GM23248 (cell line): ENCODE results near the gene MIS12. TPM values are rescaled to one million over a fixed set of nuclear protein-coding genes. Genes with fewer than 3 reads are reported as not detected.

Source experiments
- DNase-seq: peaks from one replicate; pipeline ENCODE4 v3.0.0-alpha.2; 2015
- H2AFZ ChIP-seq: fragments of 200-600 bp; sonication (generic); 2 replicates; pipeline ENCODE4 v1.6.1; 2016; ENCODE audit warnings: antibody characterized with exemption
- H3F3A ChIP-seq: fragments of 200-600 bp; sonication (generic); 2 replicates; pipeline ENCODE4 v1.6.1; 2016; ENCODE audit warnings: mild to moderate bottlenecking, antibody characterized with exemption, mixed run types; ENCODE audit not compliant: insufficient read depth
- H3K27ac ChIP-seq: fragments of 200-600 bp; sonication (generic); 2 replicates; pipeline ENCODE4 v1.5.1; 2016; ENCODE audit warnings: mild to moderate bottlenecking
- H3K27me3 ChIP-seq: fragments of 200-600 bp; sonication (generic); replicated peaks from 2 replicates; pipeline ENCODE4 v1.6.1; 2016; ENCODE audit warnings: mild to moderate bottlenecking; ENCODE audit not compliant: insufficient read depth
- H3K36me3 ChIP-seq: fragments of 200-600 bp; sonication (generic); 2 replicates; pipeline ENCODE4 v1.6.1; 2016; ENCODE audit warnings: low read depth, mild to moderate bottlenecking
- H3K4me1 ChIP-seq: fragments of 200-600 bp; sonication (generic); 2 replicates; pipeline ENCODE4 v1.6.1; 2016; ENCODE audit warnings: mild to moderate bottlenecking; ENCODE audit not compliant: insufficient read depth
- H3K4me2 ChIP-seq: fragments of 200-600 bp; sonication (generic); one replicate; pipeline ENCODE4 v1.6.1; 2016; ENCODE audit warnings: mild to moderate bottlenecking; ENCODE audit not compliant: unreplicated experiment
- H3K4me3 ChIP-seq: fragments of 200-600 bp; sonication (generic); 2 replicates; pipeline ENCODE4 v1.5.1; 2016; ENCODE audit warnings: mild to moderate bottlenecking
- H3K79me2 ChIP-seq: fragments of 200-600 bp; sonication (generic); 2 replicates; pipeline ENCODE4 v1.6.1; 2016; ENCODE audit warnings: mild to moderate bottlenecking; ENCODE audit not compliant: insufficient read depth
- H3K9ac ChIP-seq: fragments of 200-600 bp; sonication (generic); 2 replicates; pipeline ENCODE4 v1.6.1; 2016; ENCODE audit warnings: mild to moderate bottlenecking
- H3K9me2 ChIP-seq: fragments of 200-600 bp; sonication (generic); 2 replicates; pipeline ENCODE4 v1.6.1; 2016; ENCODE audit warnings: mixed run types, mild to moderate bottlenecking, moderate library complexity; ENCODE audit not compliant: insufficient read depth
- H3K9me3 ChIP-seq: fragments of 200-600 bp; sonication (generic); one replicate; pipeline ENCODE4 v1.6.1; 2017; ENCODE audit warnings: low read depth
- H4K20me1 ChIP-seq: fragments of 200-600 bp; sonication (generic); 2 replicates; pipeline ENCODE4 v1.6.0; 2016; ENCODE audit not compliant: insufficient read depth
- EZH2 ChIP-seq: fragments of 200-600 bp; sonication (generic); IDR thresholded peaks from 2 replicates; pipeline ENCODE4 v1.6.1; 2018; ENCODE audit warnings: antibody characterized with exemption, mild to moderate bottlenecking; ENCODE audit not compliant: insufficient read depth, poor library complexity, severe bottlenecking
- EZH2phosphoT487 ChIP-seq: fragments of 200-600 bp; sonication (generic); IDR thresholded peaks from 2 replicates; pipeline ENCODE4 v1.6.1; 2018; ENCODE audit warnings: antibody characterized with exemption, moderate library complexity, mild to moderate bottlenecking, low read depth; ENCODE audit not compliant: insufficient read depth
- WGBS, 2 experiments: methylation state at CpG; one replicate each; pipeline ENCODE4 v1.1.6; 2015 to 2017; ENCODE audit warnings: low lambda C conversion rate in 2 of 2, low coverage in 1 of 2; ENCODE audit errors: missing lambda C conversion rate in 2 of 2; 5-methylcytosine and 5-hydroxymethylcytosine counted together
- in situ Hi-C: fragments of 300-500 bp; cut with MboI; formaldehyde crosslinking; loops from 2 replicates; pipeline ENCODE4 v1.15.0; 2020
- polyA plus RNA-seq: library from polyadenylated mRNA; unstranded; fragments of >200 nt; fragmentation: Nextera tagmentation; extraction: Ambion mirVana; gene quantifications from 2 replicates; pipeline ENCODE4 v1.2.1, GENCODE V29; 2016
- total RNA-seq: library from RNA; depleted of rRNA; stranded (reverse); fragments of >200 nt; shearing (Covaris generic); gene quantifications from 2 replicates; pipeline ENCODE4 v1.2.3, GENCODE V29; 2014

Gene MIS12
- total and polyA plus RNA-seq, 2 experiments from 2014 or later: 12.9 to 13.4 TPM

DNA sequence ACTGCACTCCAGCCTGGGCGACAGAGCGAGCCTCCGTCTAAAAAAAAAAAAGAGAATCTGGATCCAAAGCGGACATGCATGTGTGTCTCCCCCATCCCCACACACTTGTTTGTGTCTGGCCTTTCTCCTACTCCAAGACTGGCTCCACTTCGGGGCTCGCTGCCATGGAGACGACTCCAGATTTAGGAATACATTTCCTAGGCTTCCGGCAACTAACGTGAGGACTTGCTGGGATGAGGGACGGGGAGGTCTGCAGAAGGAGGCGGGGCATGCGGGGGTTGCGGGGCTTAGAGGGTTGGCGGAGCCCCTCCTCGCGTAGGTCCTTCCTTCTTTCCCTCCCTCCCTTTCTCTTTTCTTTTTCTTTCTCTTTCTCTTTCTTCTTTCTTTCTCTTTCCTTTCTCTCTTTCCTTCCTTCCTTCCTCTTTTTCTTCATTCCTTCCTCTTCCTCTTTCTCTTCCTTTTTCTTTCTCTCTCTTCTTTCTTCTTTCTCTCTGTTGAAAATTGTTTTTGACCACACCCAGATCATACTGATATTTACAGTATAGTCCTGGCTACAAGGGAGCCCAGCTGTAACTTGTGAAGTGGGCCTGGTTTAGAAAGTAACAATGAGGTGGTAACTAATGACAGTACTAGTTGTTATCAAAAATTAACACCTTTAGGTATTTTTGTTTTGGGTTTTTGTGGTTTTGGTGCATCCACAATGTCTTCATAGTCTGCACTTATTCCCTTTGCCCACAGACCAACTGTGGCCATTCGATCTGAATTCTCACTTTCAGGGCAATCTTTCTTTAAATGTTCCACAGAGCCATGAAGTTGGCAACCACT is 25.2 kb downstream of the MIS12 start:
- Histone ChIP-seq H3K9ac (no peak overlapping the region), H3K9me2 (no peaks in the 10 kb centered on the region), H3K27me3 (no peaks in the 10 kb centered on the region), H3K27ac (no peak overlapping the region), H3K36me3 (peaks cover 9% of the 10 kb centered on the region; the same call in 1 of the 2 replicates), H3K79me2 (no peaks in the 10 kb centered on the region; the same call in 1 of the 2 replicates), H3K4me1 (peaks cover 11% of the 10 kb centered on the region), H3K4me2 (no peak overlapping the region), H3F3A (peaks cover 10% of the 10 kb centered on the region), H4K20me1 (no peaks in the 10 kb centered on the region), H2AFZ (no peak overlapping the region), H3K9me3 (no peaks in the 10 kb centered on the region), H3K4me3 (no peak overlapping the region)
- in situ Hi-C loops: no loop called here
- DNase-seq: peak; percentile 38
- 27 to 32% methylated on average over 10 to 17 of the region's 17 CpGs for WGBS, 2 experiments
- TF ChIP-seq EZH2: no peak
- no peak for TF ChIP-seq EZH2phosphoT487

DNA sequence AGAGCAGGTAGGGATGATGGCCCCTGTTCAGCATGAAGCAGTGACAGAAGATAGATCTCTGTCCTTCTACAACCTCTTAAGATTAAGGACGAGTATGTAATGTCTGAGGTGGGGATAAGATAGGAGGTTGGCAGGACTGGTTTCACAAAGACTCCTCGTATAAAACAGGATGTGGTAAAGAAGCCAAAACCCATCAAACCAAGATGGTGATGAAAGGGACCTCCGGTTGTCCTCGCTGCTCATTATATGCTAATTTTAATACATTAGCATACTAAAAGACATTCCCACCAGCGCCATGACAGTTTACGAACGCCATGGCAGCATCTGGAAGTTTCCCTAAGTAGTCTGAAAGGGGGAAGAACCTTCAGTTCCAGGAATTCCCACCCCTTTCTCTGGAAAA is 27.3 kb downstream of the MIS12 start:
- Histone ChIP-seq H3K36me3 (peaks cover 9% of the 10 kb centered on the region; the same call in 1 of the 2 replicates), H3K9me3 (no peaks in the 10 kb centered on the region), H2AFZ (no peak overlapping the region), H3K9me2 (no peaks in the 10 kb centered on the region), H3K79me2 (no peaks in the 10 kb centered on the region; the same call in 1 of the 2 replicates), H3K4me3 (no peak overlapping the region), H4K20me1 (no peaks in the 10 kb centered on the region), H3K4me2 (no peak overlapping the region), H3K27ac (no peak overlapping the region), H3F3A (peaks cover 28% of the 10 kb centered on the region), H3K9ac (no peak overlapping the region), H3K4me1 (peaks cover 24% of the 10 kb centered on the region), H3K27me3 (no peaks in the 10 kb centered on the region)
- 86% methylated on average over 7 of the region's 7 CpGs for WGBS, 2 experiments
- no peak for DNase-seq
- TF ChIP-seq EZH2: no peak
- no peak for TF ChIP-seq EZH2phosphoT487
- in situ Hi-C loops: no loop called here

DNA sequence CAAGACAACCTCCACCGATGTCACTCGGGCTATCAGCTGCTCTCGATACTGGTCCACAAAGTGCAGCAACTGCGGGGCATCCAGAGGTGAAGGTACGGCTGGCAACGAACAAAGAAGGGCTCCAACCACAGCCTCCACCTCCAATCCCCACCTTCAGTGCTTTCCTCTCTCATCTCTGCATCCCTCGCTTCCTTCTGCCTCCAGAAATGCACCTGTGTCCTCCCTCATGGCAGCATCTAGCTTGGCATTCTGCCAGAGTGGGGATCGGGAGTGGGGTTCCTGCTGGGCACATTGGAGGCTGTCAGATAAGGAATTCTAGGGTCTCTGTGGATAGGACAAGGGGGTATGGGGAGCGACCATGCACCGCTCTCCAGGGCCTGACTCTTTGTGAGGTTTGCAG is 28.6 kb downstream of the MIS12 start:
- H3K4me1 ChIP-seq: peaks cover 24% of the 10 kb centered on the region
- H3K9me3 ChIP-seq: no peaks in the 10 kb centered on the region

DNA sequence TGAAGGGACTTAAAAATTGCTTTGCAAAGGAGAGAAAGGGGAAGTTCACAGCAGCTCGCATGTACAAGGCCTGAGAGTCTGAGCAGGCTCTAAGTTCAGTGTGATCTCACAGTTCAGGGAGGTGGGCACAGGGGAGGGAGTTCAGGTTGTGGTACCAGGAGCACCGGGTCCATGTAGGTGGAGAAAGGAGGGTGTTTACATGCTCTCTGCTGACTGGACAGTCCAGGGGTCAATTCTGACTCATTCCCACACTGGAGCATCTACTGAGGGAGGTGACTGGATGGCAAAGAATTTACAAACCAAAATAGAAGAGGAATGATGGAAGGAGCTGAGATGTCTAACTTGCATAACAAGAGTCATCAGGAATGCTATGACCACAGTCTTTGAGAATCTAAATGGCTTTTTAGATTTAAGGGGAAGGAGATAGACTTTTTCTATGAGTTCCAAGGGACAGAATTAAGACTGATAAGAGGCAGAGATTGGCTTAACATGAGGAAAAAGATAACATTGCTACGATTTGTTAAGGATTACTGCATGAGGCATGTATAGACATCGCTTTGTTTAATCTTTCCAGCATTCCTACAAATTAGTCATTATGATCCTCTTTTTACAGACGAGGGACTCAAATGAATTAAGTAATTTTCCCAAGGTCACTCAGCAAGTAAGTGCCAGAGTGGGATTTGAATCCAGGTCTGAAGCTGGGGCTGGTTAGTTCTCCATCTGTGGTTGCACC is 29.9 kb downstream of the MIS12 start:
- in situ Hi-C loops: no loop called here
- H3K4me2 ChIP-seq: peak overlapping the region; percentile 54
- WGBS, 2 experiments: 3 to 6% methylated on average over 5 of the region's 5 CpGs
- 0 out of 2 replicates have a peak overlapping the region, but pooled peaks have one; percentile 26 for H2AFZ ChIP-seq
- peaks cover 24% of the 10 kb centered on the region for H3K4me1 ChIP-seq
- peaks cover 29% of the 10 kb centered on the region for H3F3A ChIP-seq
- peak overlapping the region; percentile 11; the same call in 1 of the 2 replicates for H3K4me3 ChIP-seq
- peak; percentile 98 for DNase-seq
- TF ChIP-seq EZH2phosphoT487: no peak
- no peak for TF ChIP-seq EZH2
- no peaks in the 10 kb centered on the region for H3K9me3 ChIP-seq
- H3K9ac ChIP-seq: peak overlapping the region; percentile 22; the same call in 1 of the 2 replicates
- H3K9me2 ChIP-seq: no peaks in the 10 kb centered on the region
- H3K79me2 ChIP-seq: no peaks in the 10 kb centered on the region; the same call in 1 of the 2 replicates
- peaks cover 14% of the 10 kb centered on the region; the same call in 1 of the 2 replicates for H3K36me3 ChIP-seq
- no peaks in the 10 kb centered on the region for H3K27me3 ChIP-seq
- H4K20me1 ChIP-seq: no peaks in the 10 kb centered on the region
- H3K27ac ChIP-seq: peak overlapping the region; percentile 76

More for the DNA sequence above, 28.6 kb downstream of the MIS12 start:
- Histone ChIP-seq H4K20me1 (no peaks in the 10 kb centered on the region), H3K9me2 (no peaks in the 10 kb centered on the region), H3K79me2 (no peaks in the 10 kb centered on the region; the same call in 1 of the 2 replicates), H3K27ac (no peak overlapping the region), H3K4me3 (no peak overlapping the region), H3K36me3 (peaks cover 9% of the 10 kb centered on the region; the same call in 1 of the 2 replicates), H2AFZ (no peak overlapping the region), H3K9ac (no peak overlapping the region), H3F3A (peaks cover 29% of the 10 kb centered on the region), H3K4me2 (no peak overlapping the region), H3K27me3 (no peaks in the 10 kb centered on the region)
- DNase-seq: no peak
- in situ Hi-C loops: no loop called here
- 94% methylated on average over 10 of the region's 10 CpGs for WGBS, 2 experiments
- TF ChIP-seq EZH2: no peak
- TF ChIP-seq EZH2phosphoT487: no peak
